ENCODE measurements around the gene TBC1D2B.

TBC1D2B gene

GRCh38 chr15:78007964-78008886 is 69.3 kb downstream of the TBC1D2B start:
- Histone ChIP-seq H3K36me3 (ENCODE audit: low read length) (no peaks in the 10 kb centered on the region), H3F3A (ENCODE audit: insufficient read depth) (no peaks in the 10 kb centered on the region), H3K4me2 (ENCODE audit: low read depth, low read length, poor library complexity, severe bottlenecking) (no peak overlapping the region), H3K9ac (ENCODE audit: low read length) (no peak overlapping the region), H4K20me1 (ENCODE audit: low read depth, low read length) (no peaks in the 10 kb centered on the region), H2AFZ (ENCODE audit: low read depth, low read length, severe bottlenecking) (no peak overlapping the region), H3K79me2 (ENCODE audit: insufficient read depth, low read length) (no peaks in the 10 kb centered on the region), H3K9me3 (ENCODE audit: insufficient read depth, low read length) (no peaks in the 10 kb centered on the region), H3K9me2 (replicated peaks; ENCODE audit: insufficient read depth, low read length) (no peaks in the 10 kb centered on the region), H3K4me3 (ENCODE audit: insufficient read depth, low read length, poor library complexity, severe bottlenecking) (no peak overlapping the region), H3K27ac (ENCODE audit: low read depth, low read length) (no peak overlapping the region), H3K27me3 (ENCODE audit: low read length) (no peaks in the 10 kb centered on the region)
- TF ChIP-seq EZH2phosphoT487 (conservative IDR thresholded peaks at IDR 0.05; ENCODE audit: low read length): no peak
- TF ChIP-seq CTCF (IDR thresholded peaks at IDR 0.05; ENCODE audit: insufficient read depth, low read length, poor library complexity, severe bottlenecking): no peak

- no peaks in the 10 kb centered on the region for H3K27me3 ChIP-seq (ENCODE audit: low read length)
- TF ChIP-seq EZH2phosphoT487 (conservative IDR thresholded peaks at IDR 0.05; ENCODE audit: low read length) (no peak), CTCF (IDR thresholded peaks at IDR 0.05; ENCODE audit: insufficient read depth, low read length, poor library complexity, severe bottlenecking) (no peak)
- H3K9me3 ChIP-seq (ENCODE audit: insufficient read depth, low read length): no peaks in the 10 kb centered on the region
- H4K20me1 ChIP-seq (ENCODE audit: low read depth, low read length): no peaks in the 10 kb centered on the region
- H3K27ac ChIP-seq (ENCODE audit: low read depth, low read length): no peak overlapping the region
- H3K4me2 ChIP-seq (ENCODE audit: low read depth, low read length, poor library complexity, severe bottlenecking): no peak overlapping the region
- no peak overlapping the region for H3K4me3 ChIP-seq (ENCODE audit: insufficient read depth, low read length, poor library complexity, severe bottlenecking)
- no peaks in the 10 kb centered on the region for H3K9me2 ChIP-seq (replicated peaks; ENCODE audit: insufficient read depth, low read length)
- H3K9ac ChIP-seq (ENCODE audit: low read length): no peak overlapping the region
- H3K36me3 ChIP-seq (ENCODE audit: low read length): no peaks in the 10 kb centered on the region
- no peaks in the 10 kb centered on the region for H3F3A ChIP-seq (ENCODE audit: insufficient read depth)
- no peak overlapping the region for H2AFZ ChIP-seq (ENCODE audit: low read depth, low read length, severe bottlenecking)
- H3K79me2 ChIP-seq (ENCODE audit: insufficient read depth, low read length): no peaks in the 10 kb centered on the region
These were observed 70.1 kb downstream of the TBC1D2B start for GRCh38 chr15:78007211-78007931.

- no peak overlapping the region for H3K4me2 ChIP-seq (ENCODE audit: low read depth, low read length, poor library complexity, severe bottlenecking)
- no peaks in the 10 kb centered on the region for H4K20me1 ChIP-seq (ENCODE audit: low read depth, low read length)
- no peaks in the 10 kb centered on the region for H3K36me3 ChIP-seq (ENCODE audit: low read length)
- no peaks in the 10 kb centered on the region for H3F3A ChIP-seq (ENCODE audit: insufficient read depth)
- TF ChIP-seq EZH2phosphoT487 (conservative IDR thresholded peaks at IDR 0.05; ENCODE audit: low read length): no peak
- no peak for TF ChIP-seq CTCF (IDR thresholded peaks at IDR 0.05; ENCODE audit: insufficient read depth, low read length, poor library complexity, severe bottlenecking)
- no peak overlapping the region for H2AFZ ChIP-seq (ENCODE audit: low read depth, low read length, severe bottlenecking)
- H3K79me2 ChIP-seq (ENCODE audit: insufficient read depth, low read length): no peaks in the 10 kb centered on the region
- no peaks in the 10 kb centered on the region for H3K9me3 ChIP-seq (ENCODE audit: insufficient read depth, low read length)
- H3K27me3 ChIP-seq (ENCODE audit: low read length): no peaks in the 10 kb centered on the region
- no peak overlapping the region for H3K9ac ChIP-seq (ENCODE audit: low read length)
- H3K4me3 ChIP-seq (ENCODE audit: insufficient read depth, low read length, poor library complexity, severe bottlenecking): no peak overlapping the region
- no peak overlapping the region for H3K27ac ChIP-seq (ENCODE audit: low read depth, low read length)
- no peaks in the 10 kb centered on the region for H3K9me2 ChIP-seq (replicated peaks; ENCODE audit: insufficient read depth, low read length)
These were observed 70.8 kb downstream of the TBC1D2B start for GRCh38 chr15:78006567-78007205.

All from SU-DHL-6 (cell line).